ENCODE results near the gene SLC8A1.
"Not testable (repeated sequence)": the region's sequence is repeated elsewhere in the genome, so short reads cannot be mapped to it uniquely, and the experiment has no call there.

The SLC8A1 gene

DNA sequence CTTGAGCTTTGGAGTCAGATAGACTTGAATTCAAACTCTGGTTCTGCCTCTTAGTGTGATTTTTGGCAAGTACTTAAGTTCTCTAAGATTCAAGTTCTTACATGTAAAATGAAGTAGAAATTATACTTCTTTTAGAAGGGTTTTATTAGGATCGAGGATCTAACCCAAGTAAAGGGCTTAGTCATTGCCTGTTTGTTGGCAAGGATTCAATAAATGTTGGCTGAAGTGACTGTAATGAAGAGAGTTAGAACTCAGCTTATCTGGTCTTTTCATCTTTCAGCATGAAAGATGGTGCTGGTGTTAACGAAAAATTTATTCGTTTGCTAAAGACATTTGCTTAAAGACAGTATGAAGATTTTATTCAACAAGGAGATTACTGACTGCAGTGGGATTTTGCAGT is 356.9 kb downstream of the SLC8A1 start:
- DNase-seq: no peak

DNA sequence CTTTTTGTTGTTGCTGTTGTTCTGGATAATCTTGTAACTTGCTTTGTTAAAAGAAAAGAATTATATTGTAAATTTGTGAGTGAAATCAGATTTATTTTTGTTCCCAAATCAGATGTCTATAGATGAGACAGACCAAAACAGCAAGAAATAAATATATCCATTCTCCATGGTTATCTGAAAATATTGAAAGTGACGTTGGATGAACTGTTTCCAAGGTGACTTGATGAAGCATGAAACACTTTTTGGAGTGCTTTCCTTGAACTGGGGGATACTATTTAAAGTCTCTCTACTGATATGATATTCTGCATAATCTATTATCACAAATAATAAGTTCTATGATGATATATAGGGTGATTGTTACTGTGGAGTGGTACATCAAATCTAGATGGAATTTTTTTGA is 357.4 kb downstream of the SLC8A1 start:
- no peak for DNase-seq

DNA sequence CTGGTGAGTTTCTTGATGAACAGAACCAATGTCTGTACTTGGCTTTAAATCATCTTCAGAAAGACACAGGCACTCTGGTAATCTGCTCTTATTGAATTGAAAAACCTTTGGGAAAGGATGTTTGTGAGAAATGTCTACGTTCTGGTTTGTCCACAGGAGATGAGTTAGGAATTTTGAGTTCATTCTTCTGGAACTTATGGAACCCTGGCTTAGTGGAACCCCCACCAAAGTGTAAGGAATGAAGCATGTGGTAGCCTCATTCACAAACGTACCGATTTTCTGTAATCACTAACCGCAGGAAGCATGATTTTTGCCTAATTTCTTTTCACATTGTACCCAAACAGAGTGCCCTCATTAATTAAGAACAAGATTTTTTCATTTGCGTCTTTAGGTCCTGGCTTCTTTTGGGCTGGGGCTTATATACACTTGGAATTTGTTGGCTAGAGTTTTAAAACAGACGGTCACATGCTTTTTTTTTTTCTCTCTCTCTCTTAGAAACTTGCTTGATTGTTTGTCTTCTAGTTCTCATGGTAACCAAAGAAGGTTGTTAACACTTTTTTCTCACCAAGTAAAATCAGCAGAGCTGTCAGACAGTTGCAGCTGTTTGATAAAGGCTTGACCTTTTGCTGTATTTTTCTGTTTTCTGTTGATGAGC is 358.7 kb downstream of the SLC8A1 start:
- DNase-seq: no peak

- DNase-seq: no peak
Measured at GRCh38 chr2:40090044-40090443, 361.8 kb downstream of the SLC8A1 start.

GRCh38 chr2:40087927-40088326 is 364.0 kb downstream of the SLC8A1 start:
- DNase-seq: no peak

DNA sequence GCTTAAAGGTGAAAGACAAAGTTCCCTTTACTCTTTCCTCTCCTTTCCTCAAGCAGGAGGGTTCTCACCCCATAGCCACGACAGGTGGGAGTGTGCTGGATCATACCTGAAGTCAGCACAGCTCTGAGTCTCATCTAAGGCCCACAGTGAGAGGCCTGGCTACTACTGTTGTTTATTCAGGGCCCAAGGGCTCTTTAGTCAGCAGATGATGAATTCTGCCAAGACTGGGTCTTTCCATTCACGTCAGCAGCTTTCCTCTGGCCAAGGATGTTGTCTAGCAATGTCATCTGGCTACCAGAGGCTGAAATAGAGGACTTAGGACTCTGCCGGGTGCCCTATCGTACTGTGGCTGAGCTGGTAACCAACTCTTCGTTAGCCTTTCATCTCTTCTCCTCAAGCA is 364.5 kb downstream of the SLC8A1 start:
- no peak for DNase-seq

DNA sequence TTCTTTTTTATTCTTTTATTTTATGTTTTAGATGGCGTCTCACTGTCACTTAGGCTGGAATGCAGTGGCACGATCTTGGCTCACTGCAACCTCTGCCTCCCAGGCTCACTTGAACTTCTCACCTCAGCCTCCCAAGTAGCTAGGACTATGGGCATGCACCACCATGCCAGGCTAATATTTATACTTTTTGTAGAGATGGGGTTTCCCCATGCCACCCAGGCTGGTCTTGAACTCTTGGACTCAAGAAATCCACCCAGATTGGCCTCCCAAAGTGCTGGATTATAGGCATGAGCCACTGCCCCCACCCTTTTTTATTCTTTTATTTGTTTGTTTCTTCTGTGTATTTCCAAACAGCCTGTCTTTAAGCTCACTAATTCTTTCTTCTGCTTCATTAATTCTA is 366.1 kb downstream of the SLC8A1 start:
- DNase-seq: no peak

DNA sequence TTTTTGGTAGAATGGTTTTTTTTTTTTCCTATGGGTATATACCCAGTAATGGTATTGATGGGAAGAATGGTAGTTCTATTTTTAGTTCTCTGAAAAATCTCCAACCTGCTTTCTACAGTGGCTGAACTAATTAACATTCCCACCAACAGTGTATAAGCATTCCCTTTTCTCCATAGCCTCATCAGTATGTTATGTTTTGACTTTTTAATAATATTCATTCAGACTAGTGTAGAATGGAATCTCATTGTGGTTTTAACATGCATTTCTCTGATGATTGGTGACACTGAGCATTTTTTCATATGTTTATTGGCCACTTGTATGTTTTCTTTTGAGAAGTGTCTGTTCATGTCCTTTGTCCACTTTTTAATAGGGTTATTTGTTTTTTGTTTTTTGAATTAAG is 378.6 kb downstream of the SLC8A1 start:
- not testable (repeated sequence) for DNase-seq

DNA sequence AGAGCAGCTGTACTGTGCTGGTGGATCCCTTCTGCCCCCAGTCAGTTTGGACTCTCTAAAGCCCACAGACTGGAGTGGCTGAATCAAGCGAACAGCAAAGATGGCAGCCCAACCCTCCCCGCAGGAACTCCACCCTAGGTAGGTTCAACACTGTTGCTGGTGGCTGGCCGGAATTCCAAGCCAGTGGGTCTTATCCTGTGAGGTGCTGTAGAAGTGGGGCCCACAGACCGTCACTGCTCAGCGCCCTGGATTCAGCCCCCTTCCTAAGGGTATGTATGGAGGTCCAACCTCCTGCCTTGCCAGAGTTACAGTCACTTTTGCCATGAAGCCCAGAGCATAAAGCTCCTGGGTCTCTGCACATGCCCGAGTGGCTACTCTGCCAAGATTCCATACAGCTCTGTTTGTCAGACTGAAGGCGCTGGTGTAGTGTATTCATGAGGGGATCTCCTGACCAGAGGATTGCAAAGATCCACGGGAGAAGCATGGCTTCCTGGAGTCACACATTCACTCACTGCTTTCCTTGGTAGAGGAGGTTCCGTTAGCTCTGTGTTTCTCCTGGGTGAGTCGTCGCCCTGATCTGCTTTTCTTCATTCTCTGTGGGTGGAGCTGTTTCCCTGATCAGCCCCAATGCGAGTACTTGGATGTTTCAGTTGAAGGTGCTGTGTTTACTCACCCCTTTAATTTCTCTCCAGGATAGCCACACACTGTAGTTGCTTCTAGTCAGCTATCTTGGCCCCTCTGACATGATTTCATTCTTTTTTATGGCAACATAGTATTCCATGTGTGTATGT is 379.3 kb downstream of the SLC8A1 start:
- DNase-seq: no peak

DNA sequence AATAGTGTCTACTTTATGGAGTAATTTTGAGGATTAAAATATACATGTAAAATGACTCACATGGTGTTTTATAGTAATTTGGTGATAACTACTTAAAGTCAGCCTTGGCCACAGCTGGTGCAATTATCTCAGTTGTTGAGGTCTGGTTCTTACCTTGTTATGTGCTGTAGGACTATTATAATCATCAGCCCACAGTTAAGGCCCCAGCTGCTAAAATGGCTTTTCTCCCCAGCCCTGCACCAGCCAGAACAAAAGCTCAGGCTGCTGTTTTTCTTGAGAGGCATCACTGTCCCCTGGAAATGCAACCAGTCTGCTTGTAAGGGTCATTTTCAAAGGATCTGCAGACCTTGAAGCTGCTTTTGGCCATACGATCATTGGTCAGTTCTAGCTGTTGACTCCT is 389.5 kb downstream of the SLC8A1 start:
- DNase-seq: no peak

GRCh38 chr2:40049781-40050180 is 402.1 kb downstream of the SLC8A1 start:
- no peak for DNase-seq

DNA sequence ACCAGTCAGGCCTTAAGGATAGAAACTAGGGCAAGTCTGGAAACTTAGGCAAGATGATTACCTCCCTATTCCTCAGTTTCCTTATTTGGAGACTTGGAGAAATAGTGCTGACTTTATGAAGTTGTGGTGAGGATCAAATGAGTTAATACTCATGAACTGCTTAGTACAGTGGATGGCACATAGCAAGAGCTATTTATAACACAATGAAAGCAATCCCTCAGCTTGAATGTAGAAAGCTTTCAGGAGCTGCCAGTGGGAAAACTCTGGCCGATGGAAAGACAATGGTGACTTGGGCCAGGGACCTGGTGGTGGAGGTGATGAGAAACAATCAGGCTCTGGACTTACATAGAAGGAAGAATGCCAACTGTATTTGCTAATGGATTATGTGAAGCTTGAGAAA is 403.4 kb downstream of the SLC8A1 start:
- DNase-seq: no peak

GRCh38 chr2:40047406-40047805 is 404.5 kb downstream of the SLC8A1 start:
- DNase-seq: no peak

All from CD4-positive, alpha-beta T cell treated with Interleukin-21 for 1 hour (primary cell).